ENCODE measurements around the gene AMER2.

AMER2 gene

DNA sequence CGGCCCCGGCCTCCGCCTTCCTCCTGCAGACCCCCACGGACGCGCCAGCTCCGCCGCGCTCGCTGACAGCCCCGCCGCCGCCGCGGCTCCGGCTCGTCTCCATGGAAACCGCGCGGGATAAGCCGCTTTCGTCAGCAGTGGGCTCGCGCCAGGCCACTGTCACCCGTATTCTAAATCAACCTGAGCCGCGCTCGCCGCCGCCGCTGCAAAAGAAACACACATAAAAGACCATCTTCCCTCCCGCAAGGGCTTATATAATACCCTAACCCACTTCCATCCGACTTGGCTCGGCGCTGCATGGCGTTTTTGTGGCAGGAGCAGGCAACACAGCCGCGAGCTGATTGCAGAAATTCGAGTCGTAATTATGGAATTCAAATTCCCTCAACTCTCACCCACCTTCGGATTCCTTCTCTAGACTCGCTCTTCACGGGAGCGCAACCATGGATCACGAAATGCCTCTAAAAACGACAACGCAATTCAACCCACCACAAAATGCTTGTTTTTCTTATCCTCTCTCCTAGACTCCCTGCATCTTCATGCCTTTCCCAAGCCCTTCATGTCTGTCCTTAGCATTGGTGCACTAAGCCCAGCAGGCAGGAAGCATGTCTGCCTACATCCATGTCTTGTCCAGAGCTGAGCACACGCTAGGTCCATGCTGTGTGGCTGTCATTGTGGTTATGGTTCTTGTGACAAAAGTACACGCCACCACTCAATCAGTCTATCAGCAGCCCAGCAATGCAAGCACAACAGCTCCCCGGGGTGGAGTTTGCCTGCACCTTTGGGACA lies at the start of gene AMER2:
AMER2 (minus strand) TSS at position 772 of the 786 bp plus-strand sequence; CDS start at position 103, 669 bp downstream.
- DNase-seq = no peak

GRCh38 chr13:25218019-25218418 lies 45.9 kb upstream of the AMER2 start:
- no peak for DNase-seq

DNA sequence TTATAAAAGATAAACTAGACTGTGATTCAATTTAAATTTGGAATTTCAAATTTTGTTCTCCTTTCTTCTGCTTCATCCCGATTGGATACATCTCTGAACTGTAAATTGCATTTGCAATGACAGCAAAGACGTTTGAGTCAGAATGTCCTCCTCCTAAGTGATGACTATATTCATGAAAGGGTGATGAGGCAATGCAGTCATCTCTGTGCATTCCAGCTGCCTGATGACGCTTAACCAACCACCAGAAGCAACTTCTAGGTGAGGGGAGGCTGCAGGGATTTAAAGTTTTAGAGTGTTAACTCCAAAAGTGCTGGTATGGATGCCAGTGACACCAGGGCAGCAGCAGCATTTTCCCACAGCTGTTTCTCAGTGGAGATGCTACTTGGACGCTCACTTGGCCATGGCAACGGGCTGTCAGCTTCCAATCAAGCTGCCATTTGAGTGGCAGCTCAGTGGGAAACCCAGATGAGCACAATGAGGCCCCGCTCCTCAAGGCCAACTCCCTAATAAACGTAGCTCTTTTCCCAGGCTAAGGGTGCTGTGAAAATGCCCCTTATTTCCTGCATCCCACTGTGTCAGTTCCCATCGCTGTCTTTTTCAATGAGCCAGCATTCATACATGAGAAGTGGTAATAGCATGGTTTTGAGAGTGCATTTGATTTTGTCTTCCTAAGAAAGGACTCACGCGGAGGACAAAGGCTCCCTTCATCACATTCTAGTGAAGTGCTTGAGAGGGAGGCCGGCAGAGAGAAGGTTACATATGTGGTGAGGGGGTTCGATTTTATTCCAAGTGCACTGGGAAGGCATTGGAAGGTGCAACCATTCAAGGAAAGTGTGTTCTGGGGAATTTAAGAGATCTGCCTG lies 45.2 kb upstream of the AMER2 start:
- DNase-seq = no peak

- DNase-seq = no peak
Observed at GRCh38 chr13:25215253-25215575, 43.1 kb upstream of the AMER2 start.

- no peak for DNase-seq
Observed at GRCh38 chr13:25214491-25215252, 42.6 kb upstream of the AMER2 start.

GRCh38 chr13:25213715-25214114 lies 41.6 kb upstream of the AMER2 start:
- no peak for DNase-seq

DNA sequence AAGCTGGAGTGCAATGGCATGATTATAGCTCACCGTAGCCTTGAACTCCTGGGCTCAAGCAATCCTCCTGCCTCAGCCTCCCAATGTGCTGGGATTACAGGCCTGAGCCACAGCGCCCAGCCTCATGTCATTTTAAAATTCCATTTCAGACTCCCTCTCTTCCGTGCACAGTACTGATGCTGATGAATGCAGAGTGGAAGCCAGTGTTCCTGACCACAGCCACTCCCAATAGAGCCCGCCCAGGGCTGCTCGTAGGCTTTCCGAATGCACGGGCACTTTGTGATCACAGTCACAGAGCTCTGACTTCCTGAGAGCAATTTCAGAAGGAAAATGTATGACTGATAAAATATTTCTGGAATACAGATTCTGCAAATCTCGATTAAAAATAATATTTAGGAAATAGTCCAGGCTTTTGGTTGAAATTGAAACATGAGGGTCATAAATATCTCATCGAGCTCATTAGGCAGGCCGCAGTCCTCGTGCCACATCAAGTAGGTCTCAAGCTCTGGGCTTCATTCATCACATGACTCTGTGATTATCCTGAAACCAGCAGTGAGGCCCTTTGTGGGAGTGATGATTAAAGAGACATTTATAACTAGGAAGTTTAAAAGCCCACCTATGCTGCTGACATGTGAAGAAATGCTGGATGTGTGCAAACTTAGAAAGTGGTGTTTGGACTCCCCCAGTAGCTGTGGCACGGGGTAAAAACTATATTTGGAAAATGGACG lies 38.9 kb upstream of the AMER2 start:
- no peak for DNase-seq

DNA sequence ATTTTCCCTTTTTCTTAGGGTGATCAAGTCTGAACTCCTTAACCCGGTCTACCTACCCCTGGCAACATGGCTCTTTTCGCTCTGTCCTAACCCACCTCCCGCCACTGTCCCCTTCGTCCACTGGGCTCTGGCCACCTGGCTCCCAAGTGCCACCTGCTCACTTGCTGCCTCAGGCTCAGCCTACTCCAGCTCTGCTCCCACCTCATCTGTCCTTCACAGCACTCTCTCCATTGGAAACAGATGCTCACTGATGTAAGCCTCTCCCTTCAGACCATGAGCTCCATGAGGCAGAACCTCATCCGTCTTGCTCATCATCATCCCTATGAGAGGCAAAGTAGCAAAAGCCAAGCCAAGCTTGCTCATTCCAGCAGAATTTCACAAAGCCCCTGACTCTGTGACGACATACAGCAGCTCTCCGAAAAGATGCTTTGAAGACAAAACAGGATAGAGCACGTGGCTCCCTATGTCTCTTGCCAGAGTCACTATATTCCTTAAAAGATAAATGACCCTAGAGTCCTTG lies 35.3 kb upstream of the AMER2 start:
- DNase-seq = no peak

GRCh38 chr13:25204863-25205262 lies 32.8 kb upstream of the AMER2 start:
- DNase-seq = no peak

- DNase-seq = no peak
Observed at GRCh38 chr13:25203127-25203740, 31.1 kb upstream of the AMER2 start.

GRCh38 chr13:25200783-25201182 lies 28.7 kb upstream of the AMER2 start:
- DNase-seq = no peak

DNA sequence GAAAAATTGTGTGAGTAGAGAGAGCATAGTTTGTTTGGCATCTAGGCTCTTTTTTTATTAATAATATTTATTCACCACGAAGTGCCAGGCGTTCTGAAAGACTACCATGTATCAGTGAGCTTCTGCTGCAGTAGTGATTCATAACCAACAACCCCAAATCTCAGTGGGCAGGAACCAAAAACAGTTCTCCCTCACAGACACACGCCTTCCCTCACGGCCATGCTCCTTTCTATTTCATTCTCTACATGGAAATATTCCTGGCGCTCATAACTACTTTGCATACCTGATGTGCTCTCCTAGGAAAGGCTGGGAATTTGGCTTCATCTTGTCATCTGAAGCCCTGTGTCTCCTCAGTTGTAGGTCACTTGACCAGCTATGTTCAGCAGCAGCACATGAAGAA lies 26.6 kb upstream of the AMER2 start:
- DNase-seq = no peak

DNA sequence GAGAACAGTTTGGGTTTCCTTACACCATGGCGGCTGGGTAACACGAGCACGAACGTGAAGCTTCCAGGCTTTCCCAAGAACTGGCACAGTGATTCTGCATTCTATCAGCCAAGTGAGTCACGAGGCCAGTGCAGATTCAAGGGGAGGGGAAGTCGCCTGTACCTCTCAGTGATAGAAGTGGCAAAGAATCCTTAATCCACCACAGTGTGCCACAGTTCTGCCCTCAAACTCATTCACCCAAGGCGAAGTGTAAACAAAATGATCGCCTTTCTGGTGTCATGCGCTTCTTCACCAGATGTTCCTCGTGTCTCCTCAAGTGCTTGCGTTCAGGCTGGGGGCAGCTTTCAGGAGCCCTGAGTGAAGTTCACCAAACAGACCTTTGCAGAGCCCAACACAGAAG lies 24.9 kb upstream of the AMER2 start:
- no peak for DNase-seq

DNA sequence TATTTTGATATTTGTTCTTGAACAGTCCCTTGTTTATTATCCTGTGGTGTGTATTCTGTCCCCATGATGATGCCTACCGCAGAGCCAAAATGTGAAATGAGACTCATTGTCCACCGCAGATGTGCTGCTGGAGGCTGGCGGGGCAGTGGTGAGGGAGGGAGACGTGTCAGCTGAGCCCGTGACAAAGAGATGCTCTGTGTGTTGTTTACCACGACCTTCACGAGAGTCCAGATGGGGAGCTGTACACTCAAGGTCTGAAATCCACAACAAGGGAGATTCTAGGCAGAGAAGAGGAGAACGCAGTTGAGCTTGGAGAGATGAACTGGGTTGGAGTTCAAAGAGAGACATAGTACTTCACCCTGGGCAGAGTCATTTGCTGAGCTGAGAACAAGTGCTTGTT lies 20.8 kb upstream of the AMER2 start:
- no peak for DNase-seq

DNA sequence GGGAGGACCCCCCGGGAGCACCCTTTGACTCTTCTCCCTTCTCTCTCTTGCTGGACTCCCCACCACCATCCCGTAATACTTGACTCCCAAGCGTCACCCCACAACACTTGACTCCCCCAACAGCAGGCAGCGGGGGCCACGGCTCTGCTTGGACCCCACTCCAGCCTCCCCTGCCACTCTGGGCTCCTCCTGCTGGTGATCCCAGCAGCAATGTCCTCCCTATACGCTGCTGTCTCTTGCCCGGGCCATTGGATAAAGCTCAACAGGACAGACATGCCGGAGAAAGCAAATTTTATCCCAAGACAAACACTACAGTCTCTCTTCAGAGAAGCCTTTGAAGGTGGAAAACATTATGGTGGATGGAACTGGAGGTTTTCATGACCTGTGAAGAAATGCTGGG lies 20.4 kb upstream of the AMER2 start:
- no peak for DNase-seq

- no peak for DNase-seq
Observed at GRCh38 chr13:25192052-25192451, 20.0 kb upstream of the AMER2 start.

GRCh38 chr13:25190771-25191170 lies 18.7 kb upstream of the AMER2 start:
- DNase-seq = no peak

DNA sequence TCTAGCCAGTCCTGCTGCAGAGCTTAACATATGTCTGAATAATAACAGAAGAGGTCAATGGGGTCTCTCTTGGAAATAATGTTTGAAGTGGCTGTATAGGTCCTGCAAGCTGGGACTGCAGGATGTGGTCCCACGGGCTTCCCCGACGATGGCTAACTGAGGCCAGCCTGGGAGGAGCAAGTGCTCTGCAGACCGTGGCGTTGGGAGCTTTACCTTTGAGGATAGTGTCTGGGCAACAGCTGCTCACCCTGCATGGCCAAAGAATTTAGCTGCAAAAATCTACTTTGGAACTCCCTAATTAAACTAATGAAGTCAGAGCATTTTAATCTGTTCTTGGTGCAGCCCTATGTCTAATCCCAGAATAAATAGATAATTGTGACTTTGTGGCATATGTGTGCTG lies 18.2 kb upstream of the AMER2 start:
- no peak for DNase-seq

DNA sequence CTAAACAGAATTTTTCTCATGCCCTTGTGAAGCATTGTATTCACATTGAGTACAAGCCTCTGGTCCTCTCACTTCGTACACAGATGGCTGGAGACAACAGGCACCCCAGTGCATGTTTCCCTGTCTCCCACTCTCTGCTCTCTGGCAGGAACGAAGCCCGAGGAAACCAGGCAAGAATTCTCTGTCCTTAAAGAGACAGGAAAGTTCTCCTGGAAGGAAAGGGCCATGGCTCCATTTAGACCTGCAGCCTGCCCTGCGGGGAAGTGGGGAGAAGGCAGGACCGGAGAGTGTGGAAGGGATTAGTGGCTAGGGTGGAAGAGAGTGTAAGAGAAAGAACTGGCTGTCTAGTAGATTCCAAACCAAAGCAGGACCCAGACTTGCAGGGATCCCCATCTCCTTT lies 15.5 kb upstream of the AMER2 start:
- DNase-seq = no peak

GRCh38 chr13:25186187-25186586 lies 14.1 kb upstream of the AMER2 start:
- no peak for DNase-seq

GRCh38 chr13:25181597-25181996 lies 9.5 kb upstream of the AMER2 start:
- no peak for DNase-seq

Measured in 8988T (cell line).